ENCODE measurements around the gene C6orf132.

The C6orf132 gene

GRCh38 chr6:42105709-42106108 is 36.7 kb downstream of the C6orf132 start:
- no peak for DNase-seq (ENCODE audit: low read depth)

GRCh38 chr6:42105156-42105648 is 37.2 kb downstream of the C6orf132 start:
- DNase-seq (ENCODE audit: low read depth), result peak; percentile 55

- peak; percentile 22 for DNase-seq (ENCODE audit: low read depth)
These were observed 37.7 kb downstream of the C6orf132 start for GRCh38 chr6:42104804-42105125.

- peak; percentile 71 for DNase-seq (ENCODE audit: low read depth)
These were observed 38.2 kb downstream of the C6orf132 start for GRCh38 chr6:42104095-42104803.

GRCh38 chr6:42103753-42104094 is 38.7 kb downstream of the C6orf132 start:
- DNase-seq (ENCODE audit: low read depth), result no peak

- DNase-seq (ENCODE audit: low read depth), result no peak
These were observed 39.2 kb downstream of the C6orf132 start for GRCh38 chr6:42103216-42103615.

GRCh38 chr6:42101186-42101657 is 41.2 kb downstream of the C6orf132 start:
- DNase-seq (ENCODE audit: low read depth), result no peak

- DNase-seq (ENCODE audit: low read depth), result no peak
These were observed 42.2 kb downstream of the C6orf132 start for GRCh38 chr6:42100029-42100901.

GRCh38 chr6:42099340-42100028 is 42.9 kb downstream of the C6orf132 start:
- DNase-seq (ENCODE audit: low read depth), result no peak

- no peak for DNase-seq (ENCODE audit: low read depth)
These were observed 46.5 kb downstream of the C6orf132 start for GRCh38 chr6:42095776-42096541.

GRCh38 chr6:42095094-42095493 is 47.3 kb downstream of the C6orf132 start:
- DNase-seq (ENCODE audit: low read depth), result no peak

- DNase-seq (ENCODE audit: low read depth), result no peak
These were observed 48.7 kb downstream of the C6orf132 start for GRCh38 chr6:42093582-42094329.

GRCh38 chr6:42091718-42092023 is 50.7 kb downstream of the C6orf132 start:
- DNase-seq (ENCODE audit: low read depth), result no peak

- DNase-seq (ENCODE audit: low read depth), result no peak
These were observed 51.4 kb downstream of the C6orf132 start for GRCh38 chr6:42090819-42091717.

- DNase-seq (ENCODE audit: low read depth), result no peak
These were observed 54.3 kb downstream of the C6orf132 start for GRCh38 chr6:42088101-42088591.

GRCh38 chr6:42086046-42087035 is 56.1 kb downstream of the C6orf132 start:
- DNase-seq (ENCODE audit: low read depth), result no peak

GRCh38 chr6:42084889-42085288 is 57.5 kb downstream of the C6orf132 start:
- no peak for DNase-seq (ENCODE audit: low read depth)

GRCh38 chr6:42083530-42083929 is 58.9 kb downstream of the C6orf132 start:
- DNase-seq (ENCODE audit: low read depth), result no peak

- no peak for DNase-seq (ENCODE audit: low read depth)
These were observed 62.4 kb downstream of the C6orf132 start for GRCh38 chr6:42079941-42080464.

Measured in CMK (cell line).